SK-N-SH (cell line): ENCODE measurements around the gene FERD3L. TPM values are rescaled to one million over a fixed set of nuclear protein-coding genes. Genes with fewer than 3 reads are reported as not detected.
A peak's percentile ranks its signal among the peaks of the same experiment; 100 is the strongest.

Experiments
- CTCF ChIA-PET: fragments of 300-600, 350-600 bp; formaldehyde crosslinking; extraction: SDS; loops from one replicate; lab custom pipeline; 2021; lab: Yijun Ruan, JAX
- POLR2A ChIA-PET: fragments of 350-600 bp; sonication (Branson Sonifier 250); formaldehyde crosslinking; extraction: SDS; loops from one replicate; lab custom pipeline; 2020; ENCODE audit warnings: antibody characterized with exemption, inconsistent platforms; lab: Yijun Ruan, JAX
- DNase-seq: peaks from one replicate; pipeline ENCODE4 v3.0.0; 2012
- H2AFZ ChIP-seq: fragments of 200-600 bp; sonication (generic); 2 replicates; pipeline ENCODE4 v1.8.1; 2016; ENCODE audit warnings: antibody characterized with exemption, mild to moderate bottlenecking, low read depth
- H3F3A ChIP-seq: fragments of 200-600 bp; sonication (generic); replicated peaks from 2 replicates; pipeline ENCODE3; 2016; ENCODE audit warnings: antibody characterized with exemption, mild to moderate bottlenecking; ENCODE audit not compliant: insufficient read depth
- H3K27ac ChIP-seq, 2 experiments: fragments of 200-500 bp in 1 of 2; fragments of 200-600 bp in 1 of 2; sonication (Bioruptor generic) in 1 of 2; sonication (generic), shearing (Covaris generic) in 1 of 2; 2 replicates each; pipeline versions ENCODE4 v1.5.1 to v1.6.1; 2014 to 2016; ENCODE audit warnings: low read depth in 2 of 2, inconsistent platforms in 1 of 2, low read length in 1 of 2, mild to moderate bottlenecking in 1 of 2, mixed read lengths in 1 of 2
- H3K27me3 ChIP-seq: fragments of 200-600 bp; sonication (generic), shearing (Covaris generic); 2 replicates; pipeline ENCODE4 v1.6.1; 2016; ENCODE audit warnings: mixed run types; ENCODE audit not compliant: insufficient read depth
- H3K36me3 ChIP-seq, 2 experiments: fragments of 200-500 bp in 1 of 2; fragments of 200-600 bp in 1 of 2; sonication (Bioruptor generic) in 1 of 2; sonication (generic) in 1 of 2; replicated peaks in 1 of 2; 2 replicates each; pipeline versions ENCODE3 to v1.5.1; 2014 to 2016; ENCODE audit warnings: low read length in 1 of 2, mild to moderate bottlenecking in 1 of 2; ENCODE audit not compliant: insufficient read depth in 2 of 2, control insufficient read depth in 1 of 2
- H3K4me1 ChIP-seq, 2 experiments: fragments of 200-500 bp in 1 of 2; fragments of 200-600 bp in 1 of 2; sonication (Bioruptor generic) in 1 of 2; sonication (generic), shearing (Covaris generic) in 1 of 2; 2 replicates each; pipeline versions ENCODE4 v1.5.1 to v1.6.1; 2014 to 2016; ENCODE audit warnings: low read depth in 1 of 2, low read length in 1 of 2, mixed run types in 1 of 2; ENCODE audit not compliant: insufficient read depth in 2 of 2, control insufficient read depth in 1 of 2
- H3K4me2 ChIP-seq: fragments of 200-600 bp; sonication (generic), shearing (Covaris generic); 2 replicates; pipeline ENCODE4 v1.6.1; 2017; ENCODE audit warnings: mixed run types
- H3K4me3 ChIP-seq, 2 experiments: fragments of 200-500 bp in 1 of 2; fragments of 200-600 bp in 1 of 2; sonication (Bioruptor generic) in 1 of 2; sonication (generic), shearing (Covaris generic) in 1 of 2; 2 replicates each; pipeline versions ENCODE4 v1.5.1 to v1.8.1; 2014 to 2016; ENCODE audit warnings: low read depth in 2 of 2, inconsistent platforms in 1 of 2, low read length in 1 of 2, mild to moderate bottlenecking in 1 of 2, mixed read lengths in 1 of 2, moderate library complexity in 1 of 2
- H3K79me2 ChIP-seq: fragments of 200-600 bp; sonication (generic); 2 replicates; pipeline ENCODE4 v1.8.1; 2017; ENCODE audit warnings: mild to moderate bottlenecking; ENCODE audit not compliant: insufficient read depth
- H3K9ac ChIP-seq: fragments of 200-600 bp; sonication (generic); 2 replicates; pipeline ENCODE4 v1.6.1; 2017; ENCODE audit warnings: mixed run types
- H3K9me2 ChIP-seq: fragments of 200-600 bp; sonication (generic); 2 replicates; pipeline ENCODE4 v1.6.1; 2017; ENCODE audit warnings: mixed run types
- H3K9me3 ChIP-seq: fragments of 200-600 bp; sonication (generic); 2 replicates; pipeline ENCODE4 v1.6.1; 2017; ENCODE audit warnings: mixed run types, mild to moderate bottlenecking, moderate library complexity
- H4K20me1 ChIP-seq: fragments of 200-600 bp; sonication (generic); 2 replicates; pipeline ENCODE4 v1.6.1; 2017; ENCODE audit warnings: mild to moderate bottlenecking, mixed run types; ENCODE audit not compliant: insufficient read depth
- CHD2 ChIP-seq: fragments of 150-350 bp; IDR thresholded peaks from 2 replicates; pipeline ENCODE4 v1.6.1; 2018; ENCODE audit warnings: low read length; ENCODE audit not compliant: partially characterized antibody
- EP300 ChIP-seq, 2 experiments: IDR thresholded peaks; 2 replicates each; pipeline versions ENCODE4 v1.4.0 to v1.6.1; 2012; ENCODE audit warnings: borderline replicate concordance in 1 of 2, low read depth in 1 of 2, low read length in 1 of 2
- EZH2phosphoT487 ChIP-seq: fragments of 200-600 bp; sonication (generic); IDR thresholded peaks from 2 replicates; pipeline ENCODE4 v1.6.1; 2017; ENCODE audit warnings: low read depth, mixed run types, mild to moderate bottlenecking, antibody characterized with exemption, moderate library complexity, borderline replicate concordance
- FOXJ3 ChIP-seq: sonication (generic); formaldehyde crosslinking; IDR thresholded peaks from 2 replicates; pipeline ENCODE4 v1.5.1; 2020; ENCODE audit warnings: mild to moderate bottlenecking, missing genetic modification reagents
- FOXM1 ChIP-seq: IDR thresholded peaks from 2 replicates; pipeline ENCODE4 v1.4.0; 2012; ENCODE audit warnings: low read depth, mild to moderate bottlenecking
- JUND ChIP-seq: IDR thresholded peaks from 2 replicates; pipeline ENCODE4 v1.4.0; 2012
- MAX ChIP-seq: IDR thresholded peaks from 2 replicates; pipeline ENCODE4 v1.4.0; 2012; ENCODE audit warnings: low read depth
- MEF2A ChIP-seq: IDR thresholded peaks from 2 replicates; pipeline ENCODE4 v1.4.0; 2012; ENCODE audit warnings: low read depth, borderline replicate concordance
- NFIC ChIP-seq: IDR thresholded peaks from 2 replicates; pipeline ENCODE4 v1.4.0; 2012; ENCODE audit warnings: borderline replicate concordance
- NRF1 ChIP-seq: IDR thresholded peaks from 2 replicates; pipeline ENCODE4 v1.6.1; 2012; ENCODE audit warnings: low read depth, mild to moderate bottlenecking, low read length
- PBX3 ChIP-seq: IDR thresholded peaks from 2 replicates; pipeline ENCODE4; 2012
- POLR2AphosphoS5 ChIP-seq: IDR thresholded peaks from 2 replicates; pipeline ENCODE4 v1.6.1; 2012; ENCODE audit warnings: low read depth, low read length
- RCOR1 ChIP-seq: fragments of 150-350 bp; IDR thresholded peaks from 2 replicates; pipeline ENCODE4 v1.6.1; 2017; ENCODE audit warnings: antibody characterized with exemption, low read length
- RFX5 ChIP-seq: IDR thresholded peaks from 2 replicates; pipeline ENCODE4 v1.6.1; 2012; ENCODE audit warnings: mild to moderate bottlenecking, improper control_type of control experiment, low read length
- SIN3A ChIP-seq: IDR thresholded peaks from 2 replicates; pipeline ENCODE4 v1.6.1; 2012; ENCODE audit warnings: low read depth, mild to moderate bottlenecking, low read length, moderate library complexity, borderline replicate concordance
- TAF1 ChIP-seq: IDR thresholded peaks from 2 replicates; pipeline ENCODE4 v1.6.1; 2012; ENCODE audit warnings: low read depth, mild to moderate bottlenecking, low read length, moderate library complexity, borderline replicate concordance
- YY1 ChIP-seq: IDR thresholded peaks from 2 replicates; pipeline ENCODE4 v1.4.0; 2012; ENCODE audit warnings: low read depth, mild to moderate bottlenecking
- ZBTB33 ChIP-seq: IDR thresholded peaks from 2 replicates; pipeline ENCODE4 v1.4.0; 2012; ENCODE audit warnings: low read depth, borderline replicate concordance
- WGBS: methylation state at CpG from one replicate; pipeline ENCODE4 v1.1.6; 2017; ENCODE audit warnings: low lambda C conversion rate; 5-methylcytosine and 5-hydroxymethylcytosine counted together
- polyA plus RNA-seq, 3 experiments: library from polyadenylated mRNA; depleted of rRNA; stranded (reverse); fragments of >200 nt; gene quantifications; 2 replicates each; pipeline ENCODE4 v1.2.3, GENCODE V29; 2012

Gene FERD3L
- polyA plus RNA-seq, 1 of the 3 experiments (the other 2 are of a cell fraction), result not detected

GRCh38 chr7:19110026-19110730 lies 35.0 kb downstream of the FERD3L start:
- H3F3A ChIP-seq, result peaks cover 54% of the 10 kb centered on the region
- H3K27me3 ChIP-seq, result no peaks in the 10 kb centered on the region
- no peak overlapping the region for H2AFZ ChIP-seq
- POLR2A ChIA-PET, result interaction anchor here (0.6 to 7.2 kb wide), 12 partner anchors 7 to 417 kb away, joined by 3 to 151 read pairs (median 25); partner anchors contain the start of gene TWIST1
- 10% methylated on average over 11 of the region's 11 CpGs for WGBS
- peak overlapping the region; percentile 95 for H3K9ac ChIP-seq
- DNase-seq, result no peak
- TF ChIP-seq NFIC (peak; percentile 5; the same call in 1 of the 2 replicates), FOXJ3 (CRISPR knock-in tag) (no peak), JUND (0 out of 2 replicates have a peak, but pooled peaks have one; percentile 7), FOXM1 (0 out of 2 replicates have a peak, but pooled peaks have one; percentile 19), POLR2AphosphoS5 (peak; percentile 46), MAX (0 out of 2 replicates have a peak, but pooled peaks have one; percentile 32), RFX5 (no peak), SIN3A (no peak)
- peak overlapping the region; percentile 88 for H3K4me2 ChIP-seq
- peaks cover 14% of the 10 kb centered on the region for H4K20me1 ChIP-seq
- H3K9me2 ChIP-seq, result no peaks in the 10 kb centered on the region
- H3K4me3 ChIP-seq, result peak overlapping the region; percentile 92 to 100
- CTCF ChIA-PET, result interaction anchor here (0.7 to 7.5 kb wide), 7 partner anchors 8 to 758 kb away, joined by 3 to 92 read pairs (median 8); partner anchors contain the start of gene TWIST1
- peak overlapping the region; percentile 96 to 100 for H3K27ac ChIP-seq
- H3K79me2 ChIP-seq, result peaks cover 100% of the 10 kb centered on the region
- peaks cover 37 to 64% of the 10 kb centered on the region in 2 experiments for H3K36me3 ChIP-seq
- H3K9me3 ChIP-seq, result no peaks in the 10 kb centered on the region
- peaks cover 17 to 57% of the 10 kb centered on the region in 2 experiments; a peak in 3 of 4 replicates for H3K4me1 ChIP-seq

- Histone ChIP-seq H4K20me1 (peaks cover 5% of the 10 kb centered on the region; the same call in 1 of the 2 replicates), H3K9me3 (no peaks in the 10 kb centered on the region), H3K4me2 (peak overlapping the region; percentile 88), H3K9ac (peak overlapping the region; percentile 95), H3K27ac (peak overlapping the region; percentile 96 to 100), H3K9me2 (no peaks in the 10 kb centered on the region), H3K4me1 (peaks cover 17 to 66% of the 10 kb centered on the region in 2 experiments; a peak in 3 of 4 replicates), H3F3A (peaks cover 48% of the 10 kb centered on the region), H3K36me3 (peaks cover 28 to 63% of the 10 kb centered on the region in 2 experiments), H3K27me3 (no peaks in the 10 kb centered on the region), H2AFZ (0 out of 2 replicates have a peak overlapping the region, but pooled peaks have one; percentile 1), H3K4me3 (peak overlapping the region; percentile 92 to 100), H3K79me2 (peaks cover 100% of the 10 kb centered on the region)
- ChIA-PET POLR2A (interaction anchor here (0.8 to 7.2 kb wide), 13 partner anchors 8 to 614 kb away, joined by 3 to 151 read pairs (median 23); partner anchors contain the start of genes HDAC9 and TWIST1), CTCF (interaction anchor here (0.7 to 7.5 kb wide), 9 partner anchors 9 to 757 kb away, joined by 3 to 92 read pairs (median 4); partner anchors contain the start of gene TWIST1)
- WGBS, result 17% methylated on average over 11 of the region's 11 CpGs
- DNase-seq, result no peak
- TF ChIP-seq NFIC, result no peak
- peak in 1 of 2 experiments; percentile 69; a peak in 1 of 4 replicates for TF ChIP-seq EP300 (IDR thresholded peaks at IDR 0.05; ENCODE audit: borderline replicate concordance in 1 of 2, low read depth in 1 of 2, low read length in 1 of 2)
- TF ChIP-seq MAX, result no peak
- no peak for TF ChIP-seq FOXM1
- no peak for TF ChIP-seq NRF1
- TF ChIP-seq ZBTB33, result no peak
- TF ChIP-seq CHD2, result no peak
- no peak for TF ChIP-seq EZH2phosphoT487
- no peak; the same call in 1 of the 2 replicates for TF ChIP-seq POLR2AphosphoS5
- peak; percentile 14; the same call in 1 of the 2 replicates for TF ChIP-seq SIN3A
- no peak for TF ChIP-seq TAF1
- 0 out of 2 replicates have a peak, but pooled peaks have one; percentile 27 for TF ChIP-seq RCOR1
- TF ChIP-seq MEF2A, result no peak
- TF ChIP-seq YY1, result peak; percentile 40; the same call in 1 of the 2 replicates
- 0 out of 2 replicates have a peak, but pooled peaks have one; percentile 16 for TF ChIP-seq PBX3
Observed at GRCh38 chr7:19109000-19109946, 35.9 kb downstream of the FERD3L start.
